Breast epithelium (tissue), 4 donors: ENCODE results near the gene SLC18B1. TPM values are rescaled to one million over a fixed set of nuclear protein-coding genes. Genes with fewer than 3 reads are reported as not detected.

Source experiments
- DNase-seq, 2 donors: peaks; one replicate each; pipeline ENCODE4 v3.0.0-alpha.2; 2019; ENCODE audit warnings: low spot score in 2 of 2
- H3K27ac ChIP-seq, 2 donors: fragments of 200-600 bp; sonication (generic) in 1 of 2; one replicate each; pipeline ENCODE4 v1.5.1; 2016 to 2019; ENCODE audit warnings: mild to moderate bottlenecking in 1 of 2
- H3K27me3 ChIP-seq, 2 donors: fragments of 200-600 bp; sonication (generic) in 1 of 2; one replicate each; pipeline versions ENCODE4 v1.5.1 to v1.6.0; 2017 to 2019; ENCODE audit warnings: control low read depth in 1 of 2, mild to moderate bottlenecking in 1 of 2
- H3K36me3 ChIP-seq: fragments of 200-600 bp; one replicate; pipeline ENCODE4 v1.5.1; 2019
- H3K4me1 ChIP-seq, 2 donors: fragments of 200-600 bp; sonication (generic); one replicate each; pipeline ENCODE4 v1.5.1; 2016 to 2019; ENCODE audit warnings: control low read depth in 1 of 2
- H3K4me3 ChIP-seq, 3 donors: fragments of 200-600 bp; sonication (generic); 1 replicate in 2 of 3; 2 replicates in 1 of 3; pipeline ENCODE4 v1.5.1; 2016 to 2019; ENCODE audit warnings: mild to moderate bottlenecking in 3 of 3, moderate library complexity in 2 of 3
- H3K9me3 ChIP-seq, 2 donors: fragments of 200-600 bp; sonication (generic) in 1 of 2; one replicate each; pipeline ENCODE4 v1.5.1; 2016 to 2019; ENCODE audit warnings: control low read depth in 1 of 2
- CTCF ChIP-seq, 3 donors: fragments of 450-650 bp; IDR thresholded peaks; one replicate each; pipeline ENCODE4 v1.5.1; 2016 to 2017; ENCODE audit warnings: antibody characterized with exemption in 3 of 3, mild to moderate bottlenecking in 3 of 3, moderate library complexity in 3 of 3
- POLR2A ChIP-seq: fragments of 450-650 bp; IDR thresholded peaks from one replicate; pipeline ENCODE4 v1.6.1; 2016; ENCODE audit warnings: antibody characterized with exemption, mild to moderate bottlenecking, moderate library complexity
- POLR2AphosphoS5 ChIP-seq, 3 donors: sonication (generic); formaldehyde crosslinking; IDR thresholded peaks; one replicate each; pipeline ENCODE4 v1.6.1; 2017; ENCODE audit warnings: antibody characterized with exemption in 3 of 3
- intact Hi-C: fragments of 100-400 bp; cut with DNase I; formaldehyde crosslinking; loops from one replicate; pipeline ENCODE4 v1.15.1; 2023; ENCODE audit warnings: low total_unique reads
- total RNA-seq, 3 donors: library from RNA; depleted of rRNA; stranded (reverse); fragments of >200 nt; gene quantifications; one replicate each; pipeline ENCODE4 v1.1.0, GENCODE V29; 2016

Gene SLC18B1
- total RNA-seq, 3 donors from 2014 or later: 8.2 to 14.6 (median 14.1) TPM

- Histone ChIP-seq H3K27ac (no peak overlapping the region), H3K4me1 (no peaks in the 10 kb centered on the region), H3K9me3 (no peaks in the 10 kb centered on the region), H3K36me3 (peaks cover 3% of the 10 kb centered on the region), H3K4me3 (no peak overlapping the region), H3K27me3 (no peaks in the 10 kb centered on the region)
- no peak for TF ChIP-seq CTCF (IDR thresholded peaks at IDR 0.05)
- no peak for TF ChIP-seq POLR2AphosphoS5 (IDR thresholded peaks at IDR 0.05)
- no peak for TF ChIP-seq POLR2A
- no peak for DNase-seq
- intact Hi-C loops: no loop called here
Observed at GRCh38 chr6:132795461-132795860, 3.0 kb downstream of the SLC18B1 start.

DNA sequence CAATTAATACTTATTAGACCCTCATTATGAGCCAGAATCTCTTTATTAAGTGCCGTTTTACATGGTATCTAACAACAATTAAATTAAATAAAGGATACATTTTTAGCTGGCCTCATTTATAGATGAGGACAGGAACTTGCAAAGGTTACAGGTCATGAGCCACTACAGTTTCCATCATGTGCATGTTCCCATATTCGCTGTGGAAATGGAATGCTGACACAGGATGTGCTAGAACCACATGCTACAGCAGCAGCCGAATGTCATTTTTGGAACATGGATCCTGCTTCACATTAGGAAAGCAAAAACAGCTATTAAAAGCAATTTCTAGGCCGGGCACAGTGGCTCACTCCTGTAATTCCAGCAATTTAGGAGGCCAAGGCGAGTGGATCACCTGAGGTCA, 5.9 kb downstream of the SLC18B1 start:
- Histone ChIP-seq H3K36me3 (peaks cover 3% of the 10 kb centered on the region), H3K27ac (no peak overlapping the region), H3K4me3 (no peak overlapping the region), H3K27me3 (no peaks in the 10 kb centered on the region), H3K4me1 (no peaks in the 10 kb centered on the region), H3K9me3 (no peaks in the 10 kb centered on the region)
- intact Hi-C loops: no loop called here
- no peak for TF ChIP-seq CTCF (IDR thresholded peaks at IDR 0.05)
- no peak for TF ChIP-seq POLR2AphosphoS5 (IDR thresholded peaks at IDR 0.05)
- no peak for TF ChIP-seq POLR2A
- DNase-seq: no peak

GRCh38 chr6:132790450-132790849, 8.0 kb downstream of the SLC18B1 start:
- peaks cover 3% of the 10 kb centered on the region for H3K36me3 ChIP-seq
- no peak for DNase-seq
- intact Hi-C loops: no loop called here
- H3K9me3 ChIP-seq: no peaks in the 10 kb centered on the region
- H3K4me3 ChIP-seq: no peak overlapping the region
- no peaks in the 10 kb centered on the region for H3K27me3 ChIP-seq
- no peak overlapping the region for H3K27ac ChIP-seq
- no peaks in the 10 kb centered on the region for H3K4me1 ChIP-seq
- TF ChIP-seq POLR2A: no peak
- TF ChIP-seq CTCF (IDR thresholded peaks at IDR 0.05): no peak

DNA sequence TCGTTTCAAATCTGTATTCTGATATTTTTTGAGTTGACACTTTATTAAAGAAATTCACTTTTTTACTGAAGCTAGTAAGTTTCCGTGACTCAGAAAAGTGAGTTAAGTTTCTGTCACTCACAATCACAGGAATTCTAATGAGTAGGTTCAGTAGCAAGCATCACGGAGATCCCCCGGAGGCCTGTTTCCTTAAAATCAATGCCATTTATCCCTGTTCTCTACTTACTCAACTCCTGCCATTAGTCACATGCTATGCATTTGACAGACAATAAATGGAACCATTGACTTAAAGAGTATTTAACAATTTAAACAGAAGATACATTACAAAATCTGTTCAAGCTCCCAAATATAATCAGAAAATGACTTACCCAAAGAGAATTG, 9.1 kb downstream of the SLC18B1 start:
- intact Hi-C loops: no loop called here
- DNase-seq: no peak
- Histone ChIP-seq H3K36me3 (peaks cover 3% of the 10 kb centered on the region), H3K27ac (no peak overlapping the region), H3K9me3 (no peaks in the 10 kb centered on the region), H3K4me3 (no peak overlapping the region), H3K4me1 (no peaks in the 10 kb centered on the region), H3K27me3 (no peaks in the 10 kb centered on the region)
- no peak for TF ChIP-seq POLR2AphosphoS5 (IDR thresholded peaks at IDR 0.05)
- TF ChIP-seq CTCF (IDR thresholded peaks at IDR 0.05): no peak
- TF ChIP-seq POLR2A: no peak

GRCh38 chr6:132788658-132789395, 9.6 kb downstream of the SLC18B1 start:
- H3K27ac ChIP-seq: no peak overlapping the region
- no peak overlapping the region for H3K4me3 ChIP-seq
- H3K9me3 ChIP-seq: no peaks in the 10 kb centered on the region
- intact Hi-C loops: no loop called here
- H3K4me1 ChIP-seq: no peaks in the 10 kb centered on the region
- H3K27me3 ChIP-seq: no peaks in the 10 kb centered on the region
- TF ChIP-seq CTCF (IDR thresholded peaks at IDR 0.05): no peak
- no peak for TF ChIP-seq POLR2AphosphoS5 (IDR thresholded peaks at IDR 0.05)
- no peak for TF ChIP-seq POLR2A
- H3K36me3 ChIP-seq: peaks cover 3% of the 10 kb centered on the region
- no peak for DNase-seq
